Tibial nerve (tissue), 4 donors: Measurements from ENCODE around the gene SGPP1.

Source experiments
- EP300 ChIP-seq, 2 donors: sonication (generic); formaldehyde crosslinking; IDR thresholded peaks; one replicate each; pipeline ENCODE4 v1.6.1; 2017; ENCODE audit warnings: antibody characterized with exemption in 2 of 2, mild to moderate bottlenecking in 1 of 2
- POLR2A ChIP-seq, 2 donors: fragments of 450-650 bp; IDR thresholded peaks; one replicate each; pipeline ENCODE4 v1.6.1; 2017; ENCODE audit warnings: antibody characterized with exemption in 2 of 2, mild to moderate bottlenecking in 2 of 2, moderate library complexity in 2 of 2
- TF ChIP-seq, protein P1 (sequence below), 5 experiments: fragments of 200-600 bp in 3 of 5; fragments of 450-650 bp in 2 of 5; sonication (generic) in 3 of 5; IDR thresholded peaks; one replicate each; pipeline ENCODE4 v1.5.1; 2016 to 2019; ENCODE audit warnings: antibody characterized with exemption in 5 of 5, mild to moderate bottlenecking in 3 of 5, moderate library complexity in 2 of 5

DNA sequence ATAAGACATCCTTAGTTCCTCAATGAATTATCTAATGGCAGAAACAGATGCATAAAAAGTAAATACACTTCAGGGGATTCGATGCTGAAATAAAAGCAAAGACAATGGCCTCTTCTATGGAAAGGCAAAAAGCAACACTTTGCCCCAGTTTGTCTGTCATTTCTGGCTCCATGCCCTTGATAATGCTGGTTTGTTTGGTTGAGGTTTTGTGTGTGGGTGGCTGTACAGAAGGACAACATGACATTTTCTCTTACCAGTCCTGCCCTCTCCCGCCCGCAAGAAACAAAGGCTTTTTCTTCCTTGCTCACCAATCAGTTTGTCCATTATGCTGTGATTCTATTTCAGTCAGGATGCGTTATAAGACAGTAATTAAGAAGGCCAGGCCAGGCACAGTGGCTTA is 68.1 kb downstream of the SGPP1 start:
- TF ChIP-seq, protein P1, sequence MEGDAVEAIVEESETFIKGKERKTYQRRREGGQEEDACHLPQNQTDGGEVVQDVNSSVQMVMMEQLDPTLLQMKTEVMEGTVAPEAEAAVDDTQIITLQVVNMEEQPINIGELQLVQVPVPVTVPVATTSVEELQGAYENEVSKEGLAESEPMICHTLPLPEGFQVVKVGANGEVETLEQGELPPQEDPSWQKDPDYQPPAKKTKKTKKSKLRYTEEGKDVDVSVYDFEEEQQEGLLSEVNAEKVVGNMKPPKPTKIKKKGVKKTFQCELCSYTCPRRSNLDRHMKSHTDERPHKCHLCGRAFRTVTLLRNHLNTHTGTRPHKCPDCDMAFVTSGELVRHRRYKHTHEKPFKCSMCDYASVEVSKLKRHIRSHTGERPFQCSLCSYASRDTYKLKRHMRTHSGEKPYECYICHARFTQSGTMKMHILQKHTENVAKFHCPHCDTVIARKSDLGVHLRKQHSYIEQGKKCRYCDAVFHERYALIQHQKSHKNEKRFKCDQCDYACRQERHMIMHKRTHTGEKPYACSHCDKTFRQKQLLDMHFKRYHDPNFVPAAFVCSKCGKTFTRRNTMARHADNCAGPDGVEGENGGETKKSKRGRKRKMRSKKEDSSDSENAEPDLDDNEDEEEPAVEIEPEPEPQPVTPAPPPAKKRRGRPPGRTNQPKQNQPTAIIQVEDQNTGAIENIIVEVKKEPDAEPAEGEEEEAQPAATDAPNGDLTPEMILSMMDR (IDR thresholded peaks at IDR 0.05), result no peak
- TF ChIP-seq POLR2A (IDR thresholded peaks at IDR 0.05), result no peak
- peak in 1 of 2 donors; percentile 74 for TF ChIP-seq EP300 (IDR thresholded peaks at IDR 0.05)
